GM13976 (cell line): ENCODE results near the gene GSPT1.

Source experiments
- DNase-seq: peaks from one replicate; pipeline ENCODE4 v3.0.0; 2012; ENCODE audit warnings: low spot score
- CTCF ChIP-seq: IDR thresholded peaks from 2 replicates; pipeline ENCODE4 v1.5.1; 2012; ENCODE audit warnings: borderline replicate concordance, mild to moderate bottlenecking; ENCODE audit not compliant: insufficient read depth; ENCODE audit errors: extremely low read depth, missing control alignments, control extremely low read depth
- in situ Hi-C: fragments of 300-500 bp; cut with MboI; formaldehyde crosslinking; loops from one replicate; pipeline ENCODE4 v1.12.0; 2022; ENCODE audit warnings: low sequenced_read_pairs, mixed read lengths, inconsistent platforms; ENCODE audit not compliant: unreplicated experiment

GSPT1 gene

GRCh38 chr16:11916524-11917285, 949 bp upstream of the GSPT1 start:
- no peak for TF ChIP-seq CTCF
- in situ Hi-C loops = no loop called here
- DNase-seq = no peak

GRCh38 chr16:11915114-11915643, 577 bp downstream of the GSPT1 start:
- peak; percentile 35 for TF ChIP-seq CTCF
- peak; percentile 73 for DNase-seq
- in situ Hi-C loops = no loop called here

GRCh38 chr16:11914210-11915113, 1.3 kb downstream of the GSPT1 start:
- DNase-seq = peak; percentile 45
- TF ChIP-seq CTCF = no peak
- in situ Hi-C loops = no loop called here

- in situ Hi-C loops = no loop called here
- DNase-seq = no peak
Measured at GRCh38 chr16:11913425-11914079, 2.2 kb downstream of the GSPT1 start.

GRCh38 chr16:11909653-11910545, 5.9 kb downstream of the GSPT1 start:
- TF ChIP-seq CTCF = no peak
- DNase-seq = no peak
- in situ Hi-C loops = no loop called here

More at GRCh38 chr16:11913425-11914079, 2.2 kb downstream of the GSPT1 start:
- TF ChIP-seq CTCF = no peak
